Liver (tissue), 9 donors: ENCODE results near the gene TXNL1. TPM values are rescaled to one million over a fixed set of nuclear protein-coding genes. Genes with fewer than 3 reads are reported as not detected.

Source experiments
- DNase-seq: peaks from one replicate; pipeline ENCODE4 v3.0.0-alpha.2; 2017; ENCODE audit warnings: low spot score
- H3K27ac ChIP-seq, 2 donors: one replicate each; pipeline ENCODE4 v1.7.0; 2013; ENCODE audit warnings: inconsistent platforms in 2 of 2, low read length in 2 of 2, control low read depth in 1 of 2, low read depth in 1 of 2, mild to moderate bottlenecking in 1 of 2
- H3K27me3 ChIP-seq, 4 donors: one replicate each; pipeline versions ENCODE4 v1.6.1 to v1.7.0; 2013; ENCODE audit warnings: low read length in 3 of 4, inconsistent platforms in 1 of 4, mild to moderate bottlenecking in 1 of 4, moderate library complexity in 1 of 4; ENCODE audit not compliant: control insufficient read depth in 4 of 4, insufficient read depth in 4 of 4
- H3K36me3 ChIP-seq, 4 donors: one replicate each; pipeline versions ENCODE4 v1.6.1 to v1.7.0; 2013; ENCODE audit warnings: low read length in 3 of 4, mild to moderate bottlenecking in 3 of 4, low read depth in 1 of 4, moderate library complexity in 1 of 4; ENCODE audit not compliant: control insufficient read depth in 4 of 4, insufficient read depth in 3 of 4
- H3K4me1 ChIP-seq, 4 donors: one replicate each; pipeline versions ENCODE4 v1.6.1 to v1.7.0; 2013; ENCODE audit warnings: low read length in 3 of 4, mild to moderate bottlenecking in 3 of 4, moderate library complexity in 1 of 4; ENCODE audit not compliant: control insufficient read depth in 4 of 4, insufficient read depth in 4 of 4
- H3K4me3 ChIP-seq, 3 donors: one replicate each; pipeline versions ENCODE4 v1.6.1 to v1.7.0; 2013; ENCODE audit warnings: low read length in 3 of 3, control low read depth in 1 of 3, low read depth in 1 of 3, mild to moderate bottlenecking in 1 of 3
- H3K9ac ChIP-seq, 2 donors: one replicate each; pipeline ENCODE4 v1.7.0; 2013; ENCODE audit warnings: low read length in 2 of 2, mild to moderate bottlenecking in 2 of 2, moderate library complexity in 2 of 2, control low read depth in 1 of 2, low read depth in 1 of 2
- H3K9me3 ChIP-seq, 4 donors: one replicate each; pipeline versions ENCODE4 v1.6.1 to v1.7.0; 2013; ENCODE audit warnings: low read length in 3 of 4; ENCODE audit not compliant: control insufficient read depth in 4 of 4
- ATF3 ChIP-seq: IDR thresholded peaks from 2 replicates; pipeline ENCODE4 v1.6.1; 2016; ENCODE audit warnings: antibody characterized with exemption
- CTCF ChIP-seq: fragments of 150-350 bp; IDR thresholded peaks from 2 replicates; pipeline ENCODE4 v1.5.1; 2017; ENCODE audit warnings: improper control_type of control experiment, low read depth, low read length; ENCODE audit not compliant: missing input control
- EGR1 ChIP-seq, 2 donors: IDR thresholded peaks; 2 replicates each; pipeline ENCODE4 v1.6.1; 2016 to 2018; ENCODE audit warnings: antibody characterized with exemption in 2 of 2, low read depth in 2 of 2
- FOXA1 ChIP-seq: IDR thresholded peaks from 2 replicates; pipeline ENCODE4 v1.6.1; 2016; ENCODE audit warnings: antibody characterized with exemption
- FOXA2 ChIP-seq: IDR thresholded peaks from 2 replicates; pipeline ENCODE4 v1.6.1; 2016; ENCODE audit warnings: antibody characterized with exemption
- GABPA ChIP-seq, 2 donors: IDR thresholded peaks in 1 of 2; conservative IDR thresholded peaks in 1 of 2; 2 replicates each; pipeline ENCODE4 v1.6.1; 2016; ENCODE audit warnings: antibody characterized with exemption in 2 of 2, mild to moderate bottlenecking in 1 of 2, moderate library complexity in 1 of 2
- HNF4A ChIP-seq, 2 donors: conservative IDR thresholded peaks; 2 replicates each; pipeline ENCODE4 v1.6.1; 2016; ENCODE audit warnings: antibody characterized with exemption in 2 of 2, mild to moderate bottlenecking in 2 of 2
- HNF4G ChIP-seq: IDR thresholded peaks from 2 replicates; pipeline ENCODE4 v1.6.1; 2016; ENCODE audit warnings: antibody characterized with exemption
- JUND ChIP-seq, 2 donors: IDR thresholded peaks; 2 replicates each; pipeline ENCODE4 v1.6.1; 2016; ENCODE audit warnings: antibody characterized with exemption in 2 of 2
- MAX ChIP-seq: IDR thresholded peaks from 2 replicates; pipeline ENCODE4 v1.6.1; 2016; ENCODE audit warnings: antibody characterized with exemption
- NR2F2 ChIP-seq: IDR thresholded peaks from 2 replicates; pipeline ENCODE4 v1.6.1; 2016; ENCODE audit warnings: antibody characterized with exemption
- RAD21 ChIP-seq, 2 donors: IDR thresholded peaks; 2 replicates each; pipeline ENCODE4 v1.6.1; 2016; ENCODE audit warnings: antibody characterized with exemption in 2 of 2, mild to moderate bottlenecking in 2 of 2
- REST ChIP-seq: IDR thresholded peaks from 2 replicates; pipeline ENCODE4 v1.6.1; 2016; ENCODE audit warnings: antibody characterized with exemption, mild to moderate bottlenecking
- RXRA ChIP-seq, 2 donors: IDR thresholded peaks; 2 replicates each; pipeline ENCODE4 v1.6.1; 2017 to 2018; ENCODE audit warnings: antibody characterized with exemption in 2 of 2, mild to moderate bottlenecking in 1 of 2
- SP1 ChIP-seq: IDR thresholded peaks from 2 replicates; pipeline ENCODE4 v1.6.1; 2018; ENCODE audit warnings: antibody characterized with exemption, mild to moderate bottlenecking
- TAF1 ChIP-seq: conservative IDR thresholded peaks from 2 replicates; pipeline ENCODE4 v1.6.1; 2016; ENCODE audit warnings: antibody characterized with exemption, mild to moderate bottlenecking
- YY1 ChIP-seq: IDR thresholded peaks from 2 replicates; pipeline ENCODE4 v1.6.1; 2016; ENCODE audit warnings: antibody characterized with exemption, mild to moderate bottlenecking
- ZBTB33 ChIP-seq: IDR thresholded peaks from 2 replicates; pipeline ENCODE4 v1.6.1; 2016; ENCODE audit warnings: antibody characterized with exemption
- WGBS: extraction: QIAGEN DNeasy Blood & Tissue Kit; methylation state at CpG from one replicate; pipeline ENCODE4 v1.1.7; 2013; 5-methylcytosine and 5-hydroxymethylcytosine counted together
- polyA plus RNA-seq, 2 donors: library from polyadenylated mRNA; stranded (reverse) in 1 of 2; unstranded in 1 of 2; fragments of 200-250 nt in 1 of 2; fragments of >200 nt in 1 of 2; fragmentation: Nextera tagmentation in 1 of 2; extraction: Ambion mirVana in 1 of 2; gene quantifications; one replicate each; pipeline versions ENCODE4 v1.2.1 to v1.2.3, GENCODE V29; 2013 to 2015
- total RNA-seq, 2 donors: library from RNA; depleted of rRNA; stranded (reverse); fragments of >200 nt; gene quantifications; one replicate each; pipeline ENCODE4 v1.2.3, GENCODE V29; 2014
- donor health status: healthy.
- donor health status: healthy.
- donor health status: healthy.
- donor health status: healthy.
- donor health status: healthy.

Gene TXNL1
- total and polyA plus RNA-seq, 4 donors: 23.1 to 65.7 (median 33.9) TPM

- no peak for DNase-seq
- Histone ChIP-seq H3K9me3 (no peaks in the 10 kb centered on the region), H3K27me3 (no peaks in the 10 kb centered on the region), H3K4me3 (no peak overlapping the region), H3K4me1 (peaks cover 0 to 1% (median 0%) of the 10 kb centered on the region in 4 donors), H3K36me3 (no peaks in the 10 kb centered on the region), H3K9ac (no peak overlapping the region), H3K27ac (no peak overlapping the region)
- 40% methylated on average over 2 of the region's 2 CpGs for whole genome bisulfite sequencing
- TF ChIP-seq YY1 (no peak), EGR1 (IDR thresholded peaks at IDR 0.05; ENCODE audit: low read depth in 2 of 2) (no peak), GABPA (IDR thresholded peaks at IDR 0.05 in 1 of 2, conservative IDR thresholded peaks at IDR 0.05 in 1 of 2) (no peak)
Measured at GRCh38 chr18:56661360-56662062, 23.1 kb upstream of the TXNL1 start.

- no peak for TF ChIP-seq JUND (IDR thresholded peaks at IDR 0.05)
- TF ChIP-seq HNF4A (conservative IDR thresholded peaks at IDR 0.05): no peak
- no peak for TF ChIP-seq FOXA1
- TF ChIP-seq RXRA (IDR thresholded peaks at IDR 0.05): no peak
- no peak for TF ChIP-seq YY1
- TF ChIP-seq SP1: no peak
- no peak for TF ChIP-seq EGR1 (IDR thresholded peaks at IDR 0.05; ENCODE audit: low read depth in 2 of 2)
- TF ChIP-seq ATF3: no peak
- TF ChIP-seq FOXA2: no peak
- no peak for TF ChIP-seq MAX
- no peak for TF ChIP-seq REST
- TF ChIP-seq NR2F2: no peak
- no peak for TF ChIP-seq GABPA (IDR thresholded peaks at IDR 0.05 in 1 of 2, conservative IDR thresholded peaks at IDR 0.05 in 1 of 2)
- no peak for TF ChIP-seq RAD21 (IDR thresholded peaks at IDR 0.05)
- no peak for TF ChIP-seq TAF1
- no peak for TF ChIP-seq CTCF
- TF ChIP-seq ZBTB33: no peak
- TF ChIP-seq HNF4G: no peak
- Histone ChIP-seq H3K27me3 (no peaks in the 10 kb centered on the region), H3K4me3 (no peak overlapping the region), H3K4me1 (peaks cover 0 to 1% (median 0%) of the 10 kb centered on the region in 4 donors), H3K9ac (no peak overlapping the region), H3K36me3 (no peaks in the 10 kb centered on the region), H3K27ac (no peak overlapping the region), H3K9me3 (no peaks in the 10 kb centered on the region)
- WGBS: 97% methylated on average over 1 of the region's 1 CpG
- no peak for DNase-seq
Measured at GRCh38 chr18:56660655-56661054, 22.3 kb upstream of the TXNL1 start.
